HG03097 (cell line): ENCODE results near the gene KCNQ1OT1.

Source experiments
- ATAC-seq: cut with Tn5 transposase; IDR thresholded peaks from one replicate; pipeline ENCODE4 v1.9.1; 2021; ENCODE audit not compliant: unreplicated experiment, low FRiP score

Gene KCNQ1OT1

GRCh38 chr11:2574553-2575535 lies 125.0 kb downstream of the KCNQ1OT1 start:
- ATAC-seq: no peak

- ATAC-seq: no peak
Measured at GRCh38 chr11:2574043-2574552, 125.7 kb downstream of the KCNQ1OT1 start.

GRCh38 chr11:2573240-2574042 lies 126.4 kb downstream of the KCNQ1OT1 start:
- ATAC-seq: no peak

GRCh38 chr11:2572491-2573239 lies 127.1 kb downstream of the KCNQ1OT1 start:
- no peak for ATAC-seq

- no peak for ATAC-seq
Measured at GRCh38 chr11:2571598-2572281, 128.1 kb downstream of the KCNQ1OT1 start.

GRCh38 chr11:2570841-2571597 lies 128.8 kb downstream of the KCNQ1OT1 start:
- ATAC-seq: no peak

- ATAC-seq: no peak
Measured at GRCh38 chr11:2570211-2570811, 129.5 kb downstream of the KCNQ1OT1 start.

GRCh38 chr11:2569731-2570210 lies 130.0 kb downstream of the KCNQ1OT1 start:
- no peak for ATAC-seq

GRCh38 chr11:2569321-2569721 lies 130.5 kb downstream of the KCNQ1OT1 start:
- ATAC-seq: no peak

GRCh38 chr11:2567026-2567671 lies 132.6 kb downstream of the KCNQ1OT1 start:
- ATAC-seq: no peak

- ATAC-seq: no peak
Measured at GRCh38 chr11:2566223-2567025, 133.4 kb downstream of the KCNQ1OT1 start.

- no peak for ATAC-seq
Measured at GRCh38 chr11:2565447-2566222, 134.2 kb downstream of the KCNQ1OT1 start.

- no peak for ATAC-seq
Measured at GRCh38 chr11:2564588-2565425, 135.0 kb downstream of the KCNQ1OT1 start.

- no peak for ATAC-seq
Measured at GRCh38 chr11:2564008-2564530, 135.7 kb downstream of the KCNQ1OT1 start.

- no peak for ATAC-seq
Measured at GRCh38 chr11:2563213-2564007, 136.4 kb downstream of the KCNQ1OT1 start.
